GM18499 (cell line): ENCODE measurements around the gene IARS1.

Experiments
- ATAC-seq: cut with Tn5 transposase; IDR thresholded peaks from one replicate; pipeline ENCODE4 v1.9.1; 2021; ENCODE audit warnings: moderate number of reproducible peaks; ENCODE audit not compliant: insufficient read depth, unreplicated experiment

IARS1 gene

DNA sequence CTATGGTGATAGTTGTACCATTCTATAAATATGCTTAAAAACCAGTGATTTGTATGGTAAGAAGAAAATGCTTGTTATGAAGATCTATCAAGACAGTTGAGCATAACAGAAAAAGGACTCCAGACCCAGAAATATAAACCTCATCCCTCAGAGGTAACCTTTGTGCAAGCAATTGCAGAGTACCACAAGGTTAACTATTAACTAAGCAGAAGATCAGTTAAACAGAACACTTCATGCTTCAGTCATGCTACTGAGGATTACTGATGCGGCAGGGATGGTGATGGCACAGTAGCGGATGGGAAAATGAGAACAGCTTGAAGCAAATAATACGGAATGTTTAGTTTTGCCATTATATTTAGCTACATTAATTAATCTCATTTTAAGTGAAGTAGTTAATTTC, 45.5 kb downstream of the IARS1 start:
- ATAC-seq: no peak

DNA sequence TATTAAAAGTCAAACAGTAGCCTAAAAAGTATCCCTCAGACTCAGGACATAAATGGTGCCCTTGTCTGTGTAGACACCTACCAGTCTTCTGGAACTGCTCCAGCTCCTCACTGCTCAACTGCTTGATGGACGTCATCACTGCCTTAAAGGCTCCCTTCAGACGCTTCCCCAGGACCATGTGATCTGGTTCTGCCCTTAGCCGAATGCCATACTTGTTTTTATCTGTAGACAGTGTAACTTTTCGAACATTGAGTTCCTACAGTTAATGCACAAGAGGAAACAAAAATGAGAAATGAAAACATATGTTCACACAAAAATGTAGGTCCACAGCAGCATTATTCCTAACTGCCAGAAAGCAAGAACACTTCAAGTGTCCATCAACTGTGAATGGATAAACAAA, 46.2 kb downstream of the IARS1 start:
- no peak for ATAC-seq

DNA sequence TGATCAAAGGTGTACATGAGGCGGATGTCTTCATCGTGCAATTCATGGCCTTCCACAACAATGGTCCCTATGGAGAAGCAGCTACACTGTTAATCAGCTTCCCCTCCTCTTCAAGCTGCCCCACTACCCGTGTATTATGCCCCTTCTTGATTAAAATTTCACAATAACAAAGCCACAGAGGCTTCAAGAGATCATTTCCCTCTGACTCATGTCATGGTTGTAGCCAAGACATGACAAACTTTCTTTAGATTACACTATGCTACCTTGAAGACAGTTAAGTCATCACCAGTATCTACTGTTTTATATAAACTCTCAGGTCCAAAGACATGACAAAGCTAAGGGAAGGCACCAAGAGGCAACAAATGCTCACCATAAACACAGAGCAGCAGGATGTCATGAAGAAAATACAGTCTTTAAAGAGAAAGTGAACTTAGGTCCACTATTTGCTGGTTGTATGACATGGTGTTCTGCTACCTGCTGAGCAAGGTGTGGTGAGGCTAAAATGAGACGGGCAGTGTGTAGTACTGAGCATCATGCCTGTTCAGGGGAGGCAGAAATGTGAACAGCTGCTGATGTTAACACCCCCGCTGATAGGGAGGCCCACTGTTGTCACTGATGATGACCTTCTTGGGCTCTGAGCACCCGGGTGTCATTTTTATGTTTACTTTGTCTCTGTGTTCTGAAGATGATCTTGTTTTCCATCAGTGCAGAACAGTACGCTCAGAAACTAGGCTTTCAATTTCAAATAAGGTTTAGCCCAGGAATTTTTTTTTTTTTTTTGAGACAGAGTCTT, 48.3 kb downstream of the IARS1 start:
- ATAC-seq: no peak
